Measurements from ENCODE around the gene ZNF521. TPM values are rescaled to one million over a fixed set of nuclear protein-coding genes. Genes with fewer than 3 reads are reported as not detected.

The ZNF521 gene
- polyA plus RNA-seq, 3 donors = 0.07 to 0.20 TPM; not detected in 1

GRCh38 chr18:25253136-25253535, 98.8 kb downstream of the ZNF521 start:
- no CpG with 5 or more reads among the region's 1 CpG for WGBS (ENCODE audit: insufficient coverage)
- Mint-ChIP-seq H3K36me3 (no peaks in the 10 kb centered on the region), H3K27me3 (ENCODE audit: low read depth in 3 of 3) (no peaks in the 10 kb centered on the region), H3K4me3 (no peak overlapping the region), H3K4me1 (peaks cover 6% of the 10 kb centered on the region), H3K27ac (no peak overlapping the region), H3K9me3 (no peaks in the 10 kb centered on the region)
- H3K9me3 ChIP-seq (replicated peaks in 1 of 2; ENCODE audit: control insufficient read depth in 1 of 2, insufficient read depth in 1 of 2, low read length in 2 of 2) = no peaks in the 10 kb centered on the region
- no peaks in the 10 kb centered on the region for H3K4me1 ChIP-seq (ENCODE audit: control insufficient read depth in 1 of 2, insufficient read depth in 2 of 2, low read length in 2 of 2)
- H3K27ac ChIP-seq (ENCODE audit: low read depth in 1 of 2, low read length in 2 of 2) = no peak overlapping the region
- H3K9ac ChIP-seq (ENCODE audit: insufficient read depth, low read length, poor library complexity, severe bottlenecking) = no peak overlapping the region
- H2AFZ ChIP-seq (ENCODE audit: insufficient read depth, low read depth, low read length, poor library complexity, severe bottlenecking) = no peak overlapping the region
- TF ChIP-seq CTCF (IDR thresholded peaks at IDR 0.05) = no peak
- intact Hi-C loops (cut with micrococcal nuclease) = no loop called here
- no peaks in the 10 kb centered on the region for H3K79me2 ChIP-seq (ENCODE audit: insufficient read depth, low read length)
- DNase-seq = no peak
- H4K20me1 ChIP-seq (ENCODE audit: insufficient read depth, low read length) = no peaks in the 10 kb centered on the region
- H3K4me3 ChIP-seq (replicated peaks in 1 of 3; ENCODE audit: low read depth in 2 of 3, low read length in 3 of 3) = no peak overlapping the region
- H3K36me3 ChIP-seq (replicated peaks in 1 of 2; ENCODE audit: control insufficient read depth in 1 of 2, insufficient read depth in 2 of 2, low read length in 2 of 2) = no peaks in the 10 kb centered on the region
- H3K4me2 ChIP-seq (replicated peaks; ENCODE audit: extremely low read depth, low read length, poor library complexity, severe bottlenecking) = no peak overlapping the region
- no peaks in the 10 kb centered on the region for H3K27me3 ChIP-seq (ENCODE audit: control insufficient read depth in 2 of 2, insufficient read depth in 2 of 2, low read length in 2 of 2)

- 100% methylated on average over 3 of the region's 4 CpGs for WGBS (ENCODE audit: insufficient coverage)
- no peak overlapping the region for H3K9ac ChIP-seq (ENCODE audit: insufficient read depth, low read length, poor library complexity, severe bottlenecking)
- H3K4me1 ChIP-seq (ENCODE audit: control insufficient read depth in 1 of 2, insufficient read depth in 2 of 2, low read length in 2 of 2) = no peaks in the 10 kb centered on the region
- no peak overlapping the region for H3K4me3 Mint-ChIP-seq
- H3K79me2 ChIP-seq (ENCODE audit: insufficient read depth, low read length) = no peaks in the 10 kb centered on the region
- no peak for DNase-seq
- TF ChIP-seq CTCF (IDR thresholded peaks at IDR 0.05) = no peak
- H3K36me3 Mint-ChIP-seq = no peaks in the 10 kb centered on the region
- no peaks in the 10 kb centered on the region for H4K20me1 ChIP-seq (ENCODE audit: insufficient read depth, low read length)
- H3K9me3 Mint-ChIP-seq = no peaks in the 10 kb centered on the region
- H3K9me3 ChIP-seq (replicated peaks in 1 of 2; ENCODE audit: control insufficient read depth in 1 of 2, insufficient read depth in 1 of 2, low read length in 2 of 2) = no peaks in the 10 kb centered on the region
- no peaks in the 10 kb centered on the region for H3K36me3 ChIP-seq (replicated peaks in 1 of 2; ENCODE audit: control insufficient read depth in 1 of 2, insufficient read depth in 2 of 2, low read length in 2 of 2)
- no peaks in the 10 kb centered on the region for H3K27me3 ChIP-seq (ENCODE audit: control insufficient read depth in 2 of 2, insufficient read depth in 2 of 2, low read length in 2 of 2)
- no peak overlapping the region for H3K27ac ChIP-seq (ENCODE audit: low read depth in 1 of 2, low read length in 2 of 2)
- no peaks in the 10 kb centered on the region for H3K27me3 Mint-ChIP-seq (ENCODE audit: low read depth in 3 of 3)
- no peak overlapping the region for H3K4me2 ChIP-seq (replicated peaks; ENCODE audit: extremely low read depth, low read length, poor library complexity, severe bottlenecking)
- H3K4me3 ChIP-seq (replicated peaks in 1 of 3; ENCODE audit: low read depth in 2 of 3, low read length in 3 of 3) = no peak overlapping the region
- H2AFZ ChIP-seq (ENCODE audit: insufficient read depth, low read depth, low read length, poor library complexity, severe bottlenecking) = no peak overlapping the region
- H3K27ac Mint-ChIP-seq = no peak overlapping the region
- intact Hi-C loops (cut with micrococcal nuclease) = no loop called here
- peaks cover 6% of the 10 kb centered on the region for H3K4me1 Mint-ChIP-seq
Observed at GRCh38 chr18:25251068-25251467, 100.9 kb downstream of the ZNF521 start.

Measured in CD14-positive monocyte (primary cell).